K562 (cell line): Measurements from ENCODE around the gene TEX101. TPM values are rescaled to one million over a fixed set of nuclear protein-coding genes. Genes with fewer than 3 reads are reported as not detected.

Experiments
- ATAC-seq: fragments of 200-7000 bp; cut with Tn5 transposase; 3 replicates; pipeline ENCODE4 v1.9.1; 2020; ENCODE audit warnings: moderate library complexity
- BruUV-seq: library from RNA; stranded (reverse); fragments of 400-500 nt; replicated peaks from 2 replicates; lab custom pipeline; 2021; lab: Mats Ljungman, UMichigan
- CTCF ChIA-PET: fragments of 300-600 bp; formaldehyde crosslinking; extraction: SDS; loops from one replicate; lab custom pipeline; 2021; ENCODE audit warnings: low intra/inter-chr PET ratio; lab: Yijun Ruan, JAX
- POLR2A ChIA-PET: fragments of 300-600, 350-650 bp; sonication (Branson Sonifier 250); formaldehyde crosslinking; extraction: SDS; loops from one replicate; lab custom pipeline; 2021; ENCODE audit warnings: antibody characterized with exemption, inconsistent platforms; lab: Yijun Ruan, JAX
- DNase-seq, 4 experiments: peaks; one replicate each; pipeline versions ENCODE4 v3.0.0 to v3.0.0-alpha.2; 2011 to 2018; ENCODE audit warnings: low spot score in 3 of 4, mixed read lengths in 3 of 4; ENCODE audit errors: extremely low read depth in 1 of 4
- FAIRE-seq: peaks from 2 replicates; lab custom pipeline; 2011; peaks lifted over from hg19 to GRCh38; lab: Jason Lieb, UNC
- H2AFZ ChIP-seq: 2 replicates; pipeline ENCODE4 v1.6.0; 2011; ENCODE audit warnings: low read depth, low read length, control low read depth, inconsistent platforms
- H3K27ac ChIP-seq: fragments of 200-600 bp; 3 replicates; pipeline ENCODE4 v1.8.0; 2011; ENCODE audit warnings: low read depth, mild to moderate bottlenecking, control low read depth, inconsistent platforms, low read length, moderate library complexity, mixed read lengths; ENCODE audit errors: extremely low read depth
- H3K27me3 ChIP-seq, 2 experiments: fragments of 300-600 bp in 1 of 2; 2 replicates in 1 of 2; 3 replicates in 1 of 2; pipeline versions ENCODE4 v1.6.0 to v1.8.0; 2011; ENCODE audit warnings: inconsistent platforms in 2 of 2, low read length in 2 of 2, mild to moderate bottlenecking in 1 of 2, mixed read lengths in 1 of 2, moderate library complexity in 1 of 2; ENCODE audit not compliant: control insufficient read depth in 2 of 2, insufficient read depth in 2 of 2
- H3K36me3 ChIP-seq: fragments of 300-600 bp; 3 replicates; pipeline ENCODE4 v1.8.0; 2011; ENCODE audit warnings: mild to moderate bottlenecking, low read length, inconsistent platforms; ENCODE audit not compliant: control insufficient read depth, insufficient read depth
- H3K4me1 ChIP-seq, 2 experiments: fragments of 200-600 bp in 1 of 2; replicated peaks in 1 of 2; 2 replicates in 1 of 2; 3 replicates in 1 of 2; pipeline versions ENCODE4 v1.5.1 to v1.8.0; 2011; ENCODE audit warnings: inconsistent platforms in 2 of 2, low read length in 2 of 2, mild to moderate bottlenecking in 1 of 2, mixed read lengths in 1 of 2, moderate library complexity in 1 of 2; ENCODE audit not compliant: control insufficient read depth in 2 of 2, insufficient read depth in 2 of 2
- H3K4me2 ChIP-seq: 2 replicates; pipeline ENCODE4 v1.6.1; 2011; ENCODE audit warnings: low read length, control low read depth, inconsistent platforms, mixed read lengths; ENCODE audit not compliant: insufficient read depth
- H3K4me3 ChIP-seq: fragments of 200-600 bp; sonication (generic), shearing (Covaris generic); 2 replicates; pipeline ENCODE4 v1.5.1; 2016; ENCODE audit warnings: control low read depth, inconsistent platforms
- H3K79me2 ChIP-seq: fragments of 200-600 bp; 3 replicates; pipeline ENCODE4 v1.8.0; 2011; ENCODE audit warnings: low read length, inconsistent platforms; ENCODE audit not compliant: control insufficient read depth, insufficient read depth
- H3K9ac ChIP-seq, 2 experiments: 2 replicates each; pipeline versions ENCODE4 v1.6.0 to v1.6.1; 2011; ENCODE audit warnings: low read depth in 2 of 2, low read length in 2 of 2, control low read depth in 1 of 2, inconsistent platforms in 1 of 2, mild to moderate bottlenecking in 1 of 2, mixed read lengths in 1 of 2; ENCODE audit not compliant: insufficient read depth in 1 of 2
- H3K9me1 ChIP-seq: one replicate; pipeline ENCODE4 v1.6.0; 2011; ENCODE audit warnings: inconsistent platforms, mild to moderate bottlenecking, low read length, moderate library complexity; ENCODE audit not compliant: control insufficient read depth, insufficient read depth
- H3K9me3 ChIP-seq: replicated peaks from 2 replicates; pipeline ENCODE4 v1.5.1; 2011; ENCODE audit warnings: low read depth, low read length, inconsistent platforms; ENCODE audit not compliant: control insufficient read depth, insufficient read depth
- H4K20me1 ChIP-seq: replicated peaks from 2 replicates; pipeline ENCODE4 v1.6.1; 2011; ENCODE audit warnings: low read length, inconsistent platforms, mixed read lengths; ENCODE audit not compliant: control insufficient read depth, insufficient read depth
- ETV6 ChIP-seq, 3 experiments: fragments of 150-350 bp in 1 of 3; sonication (generic) in 1 of 3; formaldehyde crosslinking in 1 of 3; IDR thresholded peaks; 2 replicates each; pipeline versions ENCODE4 v1.6.1 to v1.8.0; 2014 to 2022; ENCODE audit warnings: borderline replicate concordance in 2 of 3, low read depth in 2 of 3, antibody characterized with exemption in 1 of 3, low read length in 1 of 3, mild to moderate bottlenecking in 1 of 3, missing genetic modification reagents in 1 of 3
- HNRNPL ChIP-seq: fragments of 200-400 bp; formaldehyde crosslinking; IDR thresholded peaks from 2 replicates; pipeline ENCODE4 v1.6.1; 2017; ENCODE audit warnings: low read depth, mild to moderate bottlenecking, low read length
- SPI1 ChIP-seq: IDR thresholded peaks from 2 replicates; pipeline ENCODE4 v1.6.1; 2011; ENCODE audit warnings: low read depth, low read length, control low read depth, borderline replicate concordance
- ZFX ChIP-seq: sonication (generic); formaldehyde crosslinking; IDR thresholded peaks from 2 replicates; pipeline ENCODE4 v1.8.0; 2022; ENCODE audit warnings: mild to moderate bottlenecking, missing genetic modification reagents, moderate library complexity
- WGBS: fragments of 100-300 bp; shearing (Covaris generic); methylation state at CpG from one replicate; pipeline ENCODE4 v1.1.6; 2016; ENCODE audit warnings: low coverage, mixed read lengths; ENCODE audit not compliant: insufficient coverage; ENCODE audit errors: missing lambda C conversion rate; 5-methylcytosine and 5-hydroxymethylcytosine counted together
- in situ Hi-C: fragments of 300-500 bp; cut with MboI; formaldehyde crosslinking; loops from 4 replicates; pipeline ENCODE4 v1.15.0; 2018; ENCODE audit warnings: inconsistent platforms, mixed read lengths
- intact Hi-C: fragments of 100-400 bp; cut with micrococcal nuclease; formaldehyde crosslinking; loops from 2 replicates; pipeline ENCODE4 v1.14.2; 2022
- polyA plus RNA-seq, 8 experiments: library from polyadenylated mRNA; depleted of rRNA in 4 of 8; stranded (reverse) in 5 of 8; unstranded in 3 of 8; fragments of >200 nt; fragmentation: Nextera tagmentation in 2 of 8; fragmentation: Illumina TruSeq in 1 of 8; extraction: Ambion mirVana in 2 of 8; extraction: Trizol in 1 of 8; gene quantifications; 2 replicates each; pipeline versions ENCODE4 v1.2.1 to v1.2.3, GENCODE V29; 2011 to 2014; ENCODE audit warnings: inconsistent platforms in 1 of 8, missing spikeins in 1 of 8
- total RNA-seq, 7 experiments: library from RNA; depleted of rRNA in 6 of 7; stranded (reverse); fragments of >200 nt in 6 of 7; fragmentation: Illumina TruSeq in 2 of 7; extraction: Trizol in 2 of 7; gene quantifications; 2 replicates each; pipeline versions ENCODE4 v1.2.1 to v1.2.3, GENCODE V29; 2011 to 2021; ENCODE audit warnings: low replicate concordance in 1 of 7
- TF ChIP-seq, protein P1 (sequence below): sonication (generic); formaldehyde crosslinking; IDR thresholded peaks from 2 replicates; pipeline ENCODE4 v1.8.1; 2023; ENCODE audit warnings: mild to moderate bottlenecking, missing genetic modification reagents, moderate library complexity

Gene TEX101
- total and polyA plus RNA-seq, 9 of the 15 experiments (the other 6 are each of a cell fraction or from before 2014, with no cell fraction given), result 0.10 to 0.36 (median 0.14) TPM; not detected in 6

DNA sequence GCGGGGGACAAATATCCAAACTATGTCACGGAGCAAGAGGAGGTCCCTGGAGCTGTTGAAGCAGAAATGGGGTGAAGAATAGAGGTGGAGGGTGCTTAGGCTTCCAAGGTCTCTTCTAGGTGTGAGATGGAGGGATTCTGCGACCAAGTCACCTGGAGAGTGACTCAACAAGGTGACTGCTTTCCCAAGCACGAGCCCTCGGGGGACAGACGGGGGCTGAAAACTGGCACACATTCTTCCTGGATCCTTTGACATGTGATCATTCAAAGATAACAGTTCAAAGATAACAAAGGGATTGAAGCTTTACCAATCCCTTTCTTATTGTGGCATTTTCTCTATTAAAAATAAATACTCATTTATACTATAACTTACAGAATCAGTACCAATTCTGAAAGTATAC lies 2.2 kb upstream of the TEX101 start:
- Histone ChIP-seq H3K27ac (no peak overlapping the region), H3K79me2 (no peaks in the 10 kb centered on the region), H3K9me1 (no peaks in the 10 kb centered on the region), H3K27me3 (peaks cover 5 to 14% of the 10 kb centered on the region in 2 experiments; a peak in 3 of 5 replicates), H3K4me2 (no peak overlapping the region), H4K20me1 (no peaks in the 10 kb centered on the region), H3K4me1 (peaks cover 0 to 10% of the 10 kb centered on the region in 2 experiments; a peak in 2 of 5 replicates), H3K9me3 (no peaks in the 10 kb centered on the region), H3K36me3 (no peaks in the 10 kb centered on the region), H2AFZ (no peak overlapping the region), H3K9ac (no peak overlapping the region)
- ATAC-seq (no peak), DNase-seq (no peak), FAIRE-seq (no peak)
- POLR2A ChIA-PET, result no interaction called here
- in situ Hi-C loops, result no loop called here
- BruUV-seq, result no TSS peak
- CTCF ChIA-PET, result no interaction called here
- 0% methylated on average over 6 of the region's 6 CpGs for WGBS
- no peak for TF ChIP-seq ZFX (CRISPR knock-in tag)
- TF ChIP-seq HNRNPL, result no peak
- TF ChIP-seq, all 486 proteins: peak for 0
- intact Hi-C loops, result no loop called here
- H3K4me3 ChIP-seq, result no peak overlapping the region

DNA sequence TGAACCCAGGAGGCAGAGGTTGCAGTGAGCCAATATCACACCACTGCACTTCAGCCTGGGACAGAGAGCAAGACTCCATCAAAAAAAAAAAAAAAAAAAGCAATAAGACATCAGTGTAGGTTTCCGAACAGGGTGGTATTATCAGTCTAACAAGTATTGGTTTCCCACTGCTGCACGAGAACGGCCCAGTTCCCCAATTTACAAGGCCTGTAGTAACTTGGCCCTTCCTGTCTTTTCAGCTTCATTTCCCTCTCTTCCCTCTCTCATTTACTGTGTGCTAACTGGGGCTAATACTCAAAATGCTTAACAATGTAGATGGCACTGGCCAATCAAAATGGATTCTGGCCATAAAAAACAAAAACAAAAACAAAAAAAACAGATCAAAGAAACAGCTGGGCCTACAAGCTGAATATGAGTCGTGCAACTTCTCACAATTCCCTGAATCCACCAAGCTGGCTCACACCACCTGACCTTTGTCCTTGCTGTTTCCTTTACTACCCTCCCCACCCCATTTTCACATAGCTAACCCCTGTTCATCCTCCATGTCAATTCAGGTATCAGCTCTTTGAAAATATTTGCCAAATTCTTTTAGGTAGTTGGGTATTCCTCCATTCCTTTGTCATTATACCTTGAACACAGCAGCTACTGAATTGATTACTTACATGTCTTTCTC lies 2.4 kb downstream of the TEX101 start:
- H3K9me3 ChIP-seq, result no peaks in the 10 kb centered on the region
- peaks cover 3 to 14% of the 10 kb centered on the region in 2 experiments; a peak in 3 of 5 replicates for H3K27me3 ChIP-seq
- H2AFZ ChIP-seq, result no peak overlapping the region
- H3K79me2 ChIP-seq, result no peaks in the 10 kb centered on the region
- BruUV-seq, result no TSS peak
- intact Hi-C loops (no loop called here), in situ Hi-C loops (no loop called here)
- no peaks in the 10 kb centered on the region for H4K20me1 ChIP-seq
- FAIRE-seq (no peak), ATAC-seq (no peak), DNase-seq (no peak)
- ChIA-PET POLR2A (interaction anchor here (0.7 to 1.6 kb wide), 3 partner anchors 11 to 18 kb away, joined by 3 to 4 read pairs (median 3); no protein-coding TSS in a partner anchor), CTCF (no interaction called here)
- no peak overlapping the region for H3K4me3 ChIP-seq
- H3K27ac ChIP-seq, result no peak overlapping the region
- no peaks in the 10 kb centered on the region for H3K9me1 ChIP-seq
- no peaks in the 10 kb centered on the region for H3K4me1 ChIP-seq
- no peak overlapping the region for H3K4me2 ChIP-seq
- no peaks in the 10 kb centered on the region for H3K36me3 ChIP-seq
- no peak overlapping the region for H3K9ac ChIP-seq
- WGBS, result 0% methylated on average over 4 of the region's 4 CpGs
- TF ChIP-seq, protein P1, sequence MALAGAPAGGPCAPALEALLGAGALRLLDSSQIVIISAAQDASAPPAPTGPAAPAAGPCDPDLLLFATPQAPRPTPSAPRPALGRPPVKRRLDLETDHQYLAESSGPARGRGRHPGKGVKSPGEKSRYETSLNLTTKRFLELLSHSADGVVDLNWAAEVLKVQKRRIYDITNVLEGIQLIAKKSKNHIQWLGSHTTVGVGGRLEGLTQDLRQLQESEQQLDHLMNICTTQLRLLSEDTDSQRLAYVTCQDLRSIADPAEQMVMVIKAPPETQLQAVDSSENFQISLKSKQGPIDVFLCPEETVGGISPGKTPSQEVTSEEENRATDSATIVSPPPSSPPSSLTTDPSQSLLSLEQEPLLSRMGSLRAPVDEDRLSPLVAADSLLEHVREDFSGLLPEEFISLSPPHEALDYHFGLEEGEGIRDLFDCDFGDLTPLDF, result no peak
- TF ChIP-seq SPI1 (0 out of 2 replicates have a peak, but pooled peaks have one; percentile 27), ETV6 (IDR thresholded peaks at IDR 0.05; ENCODE audit: borderline replicate concordance in 1 of 2, low read depth in 2 of 2, low read length in 1 of 2) (no peak), ETV6 (CRISPR knock-in tag; IDR thresholded peaks at IDR 0.05; ENCODE audit: borderline replicate concordance) (no peak)
- TF ChIP-seq, all 486 proteins: peak for 1
